Fibroblast of mammary gland (primary cell): ENCODE results near the gene AP1S1.
A peak's percentile ranks its signal among the peaks of the same experiment; 100 is the strongest.
"Not testable (repeated sequence)": the region's sequence is repeated elsewhere in the genome, so short reads cannot be mapped to it uniquely, and the experiment has no call there.

Experiments
- DNase-seq: peaks from one replicate; pipeline ENCODE4 v3.0.0-alpha.2; 2010; ENCODE audit warnings: low read depth
- H3K4me3 ChIP-seq: 2 replicates; pipeline ENCODE4 v1.5.1; 2011; ENCODE audit warnings: low read depth, mild to moderate bottlenecking, low read length, moderate library complexity; ENCODE audit not compliant: control insufficient read depth
- TF ChIP-seq, protein P1 (sequence below): conservative IDR thresholded peaks from 2 replicates; pipeline ENCODE4 v1.5.1; 2011; ENCODE audit warnings: low read depth, low read length, inconsistent platforms; ENCODE audit not compliant: control insufficient read depth, insufficient read depth

Gene AP1S1

GRCh38 chr7:101111261-101111660 is 43.0 kb upstream of the AP1S1 start:
- TF ChIP-seq, protein P1, sequence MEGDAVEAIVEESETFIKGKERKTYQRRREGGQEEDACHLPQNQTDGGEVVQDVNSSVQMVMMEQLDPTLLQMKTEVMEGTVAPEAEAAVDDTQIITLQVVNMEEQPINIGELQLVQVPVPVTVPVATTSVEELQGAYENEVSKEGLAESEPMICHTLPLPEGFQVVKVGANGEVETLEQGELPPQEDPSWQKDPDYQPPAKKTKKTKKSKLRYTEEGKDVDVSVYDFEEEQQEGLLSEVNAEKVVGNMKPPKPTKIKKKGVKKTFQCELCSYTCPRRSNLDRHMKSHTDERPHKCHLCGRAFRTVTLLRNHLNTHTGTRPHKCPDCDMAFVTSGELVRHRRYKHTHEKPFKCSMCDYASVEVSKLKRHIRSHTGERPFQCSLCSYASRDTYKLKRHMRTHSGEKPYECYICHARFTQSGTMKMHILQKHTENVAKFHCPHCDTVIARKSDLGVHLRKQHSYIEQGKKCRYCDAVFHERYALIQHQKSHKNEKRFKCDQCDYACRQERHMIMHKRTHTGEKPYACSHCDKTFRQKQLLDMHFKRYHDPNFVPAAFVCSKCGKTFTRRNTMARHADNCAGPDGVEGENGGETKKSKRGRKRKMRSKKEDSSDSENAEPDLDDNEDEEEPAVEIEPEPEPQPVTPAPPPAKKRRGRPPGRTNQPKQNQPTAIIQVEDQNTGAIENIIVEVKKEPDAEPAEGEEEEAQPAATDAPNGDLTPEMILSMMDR = no peak
- DNase-seq = no peak
- no peak overlapping the region for H3K4me3 ChIP-seq

DNA sequence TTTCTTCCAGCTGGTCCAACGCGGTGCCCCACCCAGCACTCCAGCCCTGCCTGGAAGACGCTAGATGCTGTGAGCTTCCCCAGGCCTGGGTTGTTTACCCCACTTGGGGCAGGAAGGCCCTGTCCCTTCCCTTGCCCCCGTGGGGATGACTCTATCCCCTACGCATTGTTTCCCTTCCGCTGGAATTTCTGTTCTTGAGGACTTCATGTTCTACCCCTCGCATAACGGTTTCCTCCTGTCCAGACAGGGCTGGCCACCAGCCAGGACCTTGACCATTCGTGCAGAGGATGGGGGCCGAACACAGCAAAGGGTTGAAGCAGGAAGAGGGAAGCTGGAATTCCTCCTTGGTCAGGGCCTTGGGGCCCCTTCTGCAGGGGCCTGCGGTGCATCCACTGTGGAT is 42.0 kb upstream of the AP1S1 start:
- peak; percentile 98 for DNase-seq
- TF ChIP-seq, protein P1 = no peak
- H3K4me3 ChIP-seq = no peak overlapping the region

DNA sequence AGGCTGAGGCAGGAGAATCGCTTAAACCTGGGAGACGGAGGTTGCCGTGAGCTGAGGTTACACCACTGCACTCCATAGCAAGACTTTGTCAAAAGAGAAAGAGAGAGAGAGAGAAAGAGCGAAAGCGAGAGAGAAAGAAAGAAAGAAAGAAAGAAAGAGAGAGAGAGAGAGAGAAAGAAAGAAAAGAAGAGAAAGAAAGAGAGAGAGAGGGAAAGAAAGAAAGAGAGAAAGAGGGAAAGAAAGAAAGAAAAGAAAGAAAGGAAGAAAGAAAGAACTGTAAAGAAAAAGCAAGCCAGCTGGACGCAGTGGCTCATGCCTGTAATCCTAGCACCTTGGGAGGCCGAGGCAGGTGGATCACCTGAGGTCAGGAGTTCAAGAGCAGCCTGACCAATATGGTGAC is 41.1 kb upstream of the AP1S1 start:
- not testable (repeated sequence) for DNase-seq, H3K4me3 ChIP-seq

DNA sequence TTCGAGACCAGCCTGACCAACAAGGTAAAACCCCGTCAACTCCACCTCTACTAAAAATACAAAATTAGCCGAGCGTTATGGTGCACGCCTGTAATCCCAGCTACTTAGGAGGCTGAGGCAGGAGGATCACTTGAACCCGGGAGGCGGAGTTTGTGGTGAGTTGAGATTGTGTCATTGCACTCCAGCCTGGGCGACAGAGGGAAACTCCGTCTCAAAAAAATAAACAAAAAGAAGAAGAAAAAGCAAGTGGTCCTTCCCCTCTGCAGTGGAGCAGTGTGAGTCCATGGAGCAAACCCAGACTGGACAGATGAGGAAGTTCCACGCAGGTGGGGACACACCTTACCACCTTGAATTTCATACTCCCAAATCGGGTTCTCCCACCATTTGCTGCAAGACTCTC is 40.4 kb upstream of the AP1S1 start:
- no peak for DNase-seq
- TF ChIP-seq, protein P1 = no peak
- no peak overlapping the region for H3K4me3 ChIP-seq

GRCh38 chr7:101114492-101114891 is 39.8 kb upstream of the AP1S1 start:
- DNase-seq = peak; percentile 82
- no peak overlapping the region for H3K4me3 ChIP-seq
- TF ChIP-seq, protein P1 = no peak

DNA sequence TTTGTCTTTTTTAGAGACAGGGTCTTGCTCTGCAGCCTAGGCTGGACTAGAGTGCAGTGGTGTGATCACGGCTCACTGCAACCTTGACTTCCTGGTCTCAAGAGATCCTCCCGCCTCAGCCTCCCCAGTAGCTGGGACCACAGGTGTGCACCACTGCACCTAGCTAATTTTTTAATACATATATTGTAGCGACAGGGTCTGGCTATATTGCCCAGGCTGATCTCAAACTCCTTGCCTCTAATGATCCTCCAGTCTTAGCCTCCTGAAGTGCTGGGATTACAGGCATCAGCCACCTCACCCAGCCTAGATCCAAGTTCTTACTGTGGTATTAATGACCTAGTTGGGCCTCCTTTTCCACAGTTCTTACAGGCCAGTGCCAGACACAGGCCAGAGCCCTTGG is 39.1 kb upstream of the AP1S1 start:
- no peak overlapping the region for H3K4me3 ChIP-seq
- DNase-seq = no peak
- TF ChIP-seq, protein P1 = no peak

- TF ChIP-seq, protein P1 = no peak
- no peak overlapping the region for H3K4me3 ChIP-seq
- DNase-seq = peak; percentile 75
Observed at GRCh38 chr7:101116898-101117297, 37.4 kb upstream of the AP1S1 start.
